Naive thymus-derived CD8-positive, alpha-beta T cell (primary cell): ENCODE measurements around the gene RMND1. TPM values are rescaled to one million over a fixed set of nuclear protein-coding genes. Genes with fewer than 3 reads are reported as not detected.

Experiments used
- ATAC-seq, 2 donors: fragments of 150-1000 bp; cut with Tn5 transposase in 1 of 2; sonication (Bioruptor Pico), chemical (Tn5 transposase) in 1 of 2; 1 replicate in 1 of 2; 2 replicates in 1 of 2; pipeline ENCODE4 v1.10.0; 2021; ENCODE audit warnings: mild to moderate bottlenecking in 2 of 2, moderate library complexity in 2 of 2
- POLR2A ChIA-PET: fragments of 350-600 bp; sonication (Branson Sonifier 250); formaldehyde crosslinking; loops from one replicate; lab custom pipeline; 2021; ENCODE audit warnings: antibody characterized with exemption; lab: Charles Lee
- DNase-seq, 10 donors: peaks; one replicate each; pipeline versions ENCODE4 v3.0.0 to v3.0.0-alpha.2; 2020 to 2022
- H3K27ac Mint-ChIP-seq, 10 donors: one replicate each; pipeline ENCODE4 v1.8.0; 2020 to 2022; ENCODE audit warnings: mild to moderate bottlenecking in 10 of 10, mixed read lengths in 10 of 10, moderate library complexity in 4 of 10, inconsistent platforms in 1 of 10
- H3K27me3 Mint-ChIP-seq, 5 donors: one replicate each; pipeline ENCODE4 v1.8.0; 2021 to 2022; ENCODE audit warnings: mixed read lengths in 5 of 5
- H3K36me3 Mint-ChIP-seq, 3 donors: one replicate each; pipeline ENCODE4 v1.8.0; 2020 to 2022; ENCODE audit warnings: mixed read lengths in 3 of 3, mild to moderate bottlenecking in 2 of 3, inconsistent platforms in 1 of 3
- H3K4me1 Mint-ChIP-seq, 4 donors: one replicate each; pipeline ENCODE4 v1.8.0; 2021 to 2022; ENCODE audit warnings: mixed read lengths in 4 of 4
- H3K4me3 Mint-ChIP-seq, 10 donors: one replicate each; pipeline ENCODE4 v1.8.0; 2020 to 2022; ENCODE audit warnings: mild to moderate bottlenecking in 10 of 10, mixed read lengths in 10 of 10, moderate library complexity in 6 of 10, inconsistent platforms in 1 of 10
- H3K9me3 Mint-ChIP-seq, 9 donors: one replicate each; pipeline ENCODE4 v1.8.0; 2020 to 2022; ENCODE audit warnings: mixed read lengths in 9 of 9, mild to moderate bottlenecking in 3 of 9, inconsistent platforms in 1 of 9, moderate library complexity in 1 of 9
- polyA plus RNA-seq, 3 donors: library from polyadenylated mRNA; unstranded; fragments of 300-500 nt; fragmentation: Illumina TruSeq; gene quantifications; one replicate each; pipeline ENCODE4 v1.2.3, GENCODE V29; 2021
- total RNA-seq, 8 experiments: library from RNA in 2 of 8; stranded (reverse) in 2 of 8; gene quantifications; one replicate each; pipeline ENCODE4 v1.2.3 and lab custom pipeline; 2021 to 2026

The RMND1 gene
- total and polyA plus RNA-seq, 5 experiments from 2014 or later, result 7.7 to 18.3 (median 13.9) TPM

- POLR2A ChIA-PET, result interaction anchor here (3.2 kb wide), 1 partner anchor 10 kb away, joined by 14 read pairs; the partner anchor contains the start of gene ZBTB2
- Mint-ChIP-seq H3K36me3 (peaks cover 0 to 11% (median 0%) of the 10 kb centered on the region in 3 donors), H3K4me3 (peak overlapping the region; percentile 77 to 94 (median 84)), H3K9me3 (no peaks in the 10 kb centered on the region), H3K27me3 (no peaks in the 10 kb centered on the region), H3K4me1 (peaks cover 40 to 76% (median 70%) of the 10 kb centered on the region in 4 donors), H3K27ac (peak overlapping the region; percentile 92 to 98 (median 96))
- peak in 2 of 10 donors; percentile 38 to 39 for DNase-seq
- ATAC-seq, result peak; percentile 81 to 82
These were observed 71.7 kb downstream of the RMND1 start for GRCh38 chr6:151379933-151380847.

GRCh38 chr6:151377095-151377494, 74.8 kb downstream of the RMND1 start:
- Mint-ChIP-seq H3K36me3 (peaks cover 0 to 11% (median 3%) of the 10 kb centered on the region in 3 donors), H3K27me3 (no peaks in the 10 kb centered on the region), H3K27ac (peak overlapping the region in 3 of 10 donors; percentile 50 to 63 (median 63)), H3K4me3 (peak overlapping the region in 2 of 10 donors; percentile 10 to 76), H3K4me1 (peaks cover 48 to 85% (median 83%) of the 10 kb centered on the region in 4 donors), H3K9me3 (no peaks in the 10 kb centered on the region)
- POLR2A ChIA-PET, result interaction anchor here (0.7 to 4.5 kb wide), 3 partner anchors 13 to 84 kb away, joined by 4 to 40 read pairs (median 5); partner anchors contain the start of gene ZBTB2
- DNase-seq (no peak), ATAC-seq (no peak)

- H3K9me3 Mint-ChIP-seq, result no peaks in the 10 kb centered on the region
- peaks cover 0 to 17% (median 9%) of the 10 kb centered on the region in 3 donors for H3K36me3 Mint-ChIP-seq
- peak overlapping the region in 7 of 10 donors; percentile 20 to 79 (median 63) for H3K27ac Mint-ChIP-seq
- POLR2A ChIA-PET, result interaction anchor here (0.7 to 4.5 kb wide), 2 partner anchors 13 to 84 kb away, joined by 4 to 40 read pairs; partner anchors contain the start of gene ZBTB2
- peaks cover 52 to 87% (median 86%) of the 10 kb centered on the region in 4 donors for H3K4me1 Mint-ChIP-seq
- peak in 1 of 2 donors; percentile 30 for ATAC-seq
- DNase-seq, result no peak
- H3K27me3 Mint-ChIP-seq, result no peaks in the 10 kb centered on the region
- peak overlapping the region in 9 of 10 donors; percentile 41 to 77 (median 70) for H3K4me3 Mint-ChIP-seq
These were observed 75.5 kb downstream of the RMND1 start for GRCh38 chr6:151376440-151376839.

- Mint-ChIP-seq H3K27me3 (no peaks in the 10 kb centered on the region), H3K4me1 (peaks cover 53 to 87% (median 86%) of the 10 kb centered on the region in 4 donors), H3K36me3 (peaks cover 0 to 23% (median 13%) of the 10 kb centered on the region in 3 donors), H3K9me3 (no peaks in the 10 kb centered on the region), H3K4me3 (peak overlapping the region in 9 of 10 donors; percentile 9 to 77 (median 70)), H3K27ac (peak overlapping the region in 6 of 10 donors; percentile 1 to 79 (median 63))
- no peak for ATAC-seq
- no peak for DNase-seq
- POLR2A ChIA-PET, result interaction anchor here (4.5 kb wide), 1 partner anchor 14 kb away, joined by 40 read pairs; the partner anchor contains the start of gene ZBTB2
These were observed 76.1 kb downstream of the RMND1 start for GRCh38 chr6:151375833-151376232.

GRCh38 chr6:151374036-151374683, 77.8 kb downstream of the RMND1 start:
- peak overlapping the region; percentile 60 to 95 (median 84) for H3K27ac Mint-ChIP-seq
- H3K4me3 Mint-ChIP-seq, result peak overlapping the region; percentile 65 to 86 (median 76)
- no peak for DNase-seq
- POLR2A ChIA-PET, result interaction anchor here (0.6 to 3.0 kb wide), 6 partner anchors 11 to 1478 kb away, joined by 3 to 34 read pairs (median 4); partner anchors contain the start of gene ZBTB2
- H3K9me3 Mint-ChIP-seq, result no peaks in the 10 kb centered on the region
- peak; percentile 35 to 38 for ATAC-seq
- H3K4me1 Mint-ChIP-seq, result peaks cover 41 to 73% (median 72%) of the 10 kb centered on the region in 4 donors
- H3K36me3 Mint-ChIP-seq, result peaks cover 0 to 34% (median 13%) of the 10 kb centered on the region in 3 donors
- H3K27me3 Mint-ChIP-seq, result no peaks in the 10 kb centered on the region

GRCh38 chr6:151372164-151372563, 79.8 kb downstream of the RMND1 start:
- Mint-ChIP-seq H3K9me3 (no peaks in the 10 kb centered on the region), H3K36me3 (peaks cover 0 to 50% (median 13%) of the 10 kb centered on the region in 3 donors), H3K4me3 (peak overlapping the region; percentile 52 to 86 (median 76)), H3K27ac (peak overlapping the region; percentile 60 to 94 (median 88)), H3K4me1 (peaks cover 34 to 62% (median 59%) of the 10 kb centered on the region in 4 donors), H3K27me3 (no peaks in the 10 kb centered on the region)
- POLR2A ChIA-PET, result interaction anchor here (1.7 to 3.0 kb wide), 2 partner anchors 13 to 18 kb away, joined by 7 to 34 read pairs; partner anchors contain the start of gene ZBTB2
- no peak for DNase-seq
- ATAC-seq, result no peak

- peaks cover 0 to 64% (median 25%) of the 10 kb centered on the region in 3 donors for H3K36me3 Mint-ChIP-seq
These were observed 81.3 kb downstream of the RMND1 start for GRCh38 chr6:151370509-151371078.

GRCh38 chr6:151365233-151365632, 86.7 kb downstream of the RMND1 start:
- Mint-ChIP-seq H3K4me3 (no peak overlapping the region), H3K27ac (peak overlapping the region in 5 of 10 donors; percentile 23 to 73 (median 68)), H3K4me1 (no peaks in the 10 kb centered on the region), H3K36me3 (peaks cover 6 to 85% (median 28%) of the 10 kb centered on the region in 3 donors), H3K27me3 (no peaks in the 10 kb centered on the region), H3K9me3 (no peaks in the 10 kb centered on the region)
- DNase-seq (no peak), ATAC-seq (no peak)
- POLR2A ChIA-PET, result no interaction called here

More at GRCh38 chr6:151370509-151371078, 81.3 kb downstream of the RMND1 start:
- POLR2A ChIA-PET, result no interaction called here
- no peak overlapping the region for H3K4me3 Mint-ChIP-seq
- no peaks in the 10 kb centered on the region for H3K9me3 Mint-ChIP-seq
- peak overlapping the region in 3 of 10 donors; percentile 57 to 94 (median 58) for H3K27ac Mint-ChIP-seq
- peaks cover 25 to 47% (median 44%) of the 10 kb centered on the region in 4 donors for H3K4me1 Mint-ChIP-seq
- no peaks in the 10 kb centered on the region for H3K27me3 Mint-ChIP-seq
- DNase-seq (no peak), ATAC-seq (no peak)

GRCh38 chr6:151359486-151359885, 92.4 kb downstream of the RMND1 start:
- Mint-ChIP-seq H3K27me3 (no peaks in the 10 kb centered on the region), H3K36me3 (peaks cover 6 to 51% (median 12%) of the 10 kb centered on the region in 3 donors), H3K9me3 (no peaks in the 10 kb centered on the region), H3K27ac (peak overlapping the region in 1 of 10 donors; percentile 20), H3K4me3 (no peak overlapping the region), H3K4me1 (peaks cover 0 to 13% (median 7%) of the 10 kb centered on the region in 4 donors)
- DNase-seq, result no peak
- no peak for ATAC-seq
- POLR2A ChIA-PET, result no interaction called here

- no peak overlapping the region for H3K27ac Mint-ChIP-seq
- H3K4me1 Mint-ChIP-seq, result peaks cover 0 to 13% (median 7%) of the 10 kb centered on the region in 4 donors
These were observed 93.5 kb downstream of the RMND1 start for GRCh38 chr6:151358475-151358874.

GRCh38 chr6:151357758-151358436, 94.0 kb downstream of the RMND1 start:
- H3K4me3 Mint-ChIP-seq, result peak overlapping the region in 1 of 10 donors; percentile 4
- peaks cover 6 to 39% (median 6%) of the 10 kb centered on the region in 3 donors for H3K36me3 Mint-ChIP-seq
- ATAC-seq (no peak), DNase-seq (no peak)
- POLR2A ChIA-PET, result interaction anchor here (1.5 kb wide), 1 partner anchor 33 kb away, joined by 6 read pairs; no protein-coding TSS in a partner anchor
- peaks cover 0 to 13% (median 7%) of the 10 kb centered on the region in 4 donors for H3K4me1 Mint-ChIP-seq
- H3K27me3 Mint-ChIP-seq, result no peaks in the 10 kb centered on the region
- H3K27ac Mint-ChIP-seq, result peak overlapping the region in 2 of 10 donors; percentile 24 to 75
- no peaks in the 10 kb centered on the region for H3K9me3 Mint-ChIP-seq

More at GRCh38 chr6:151358475-151358874, 93.5 kb downstream of the RMND1 start:
- DNase-seq, result no peak
- POLR2A ChIA-PET, result no interaction called here
- Mint-ChIP-seq H3K36me3 (peaks cover 6 to 45% (median 6%) of the 10 kb centered on the region in 3 donors), H3K27me3 (no peaks in the 10 kb centered on the region), H3K4me3 (no peak overlapping the region), H3K9me3 (no peaks in the 10 kb centered on the region)
- ATAC-seq, result no peak
